GM18868 (cell line): Measurements from ENCODE around the gene EFHC2.
A peak's percentile ranks its signal among the peaks of the same experiment; 100 is the strongest.
"Not testable (repeated sequence)": the region's sequence is repeated elsewhere in the genome, so short reads cannot be mapped to it uniquely, and the experiment has no call there.

ENCODE experiments used
- ATAC-seq: cut with Tn5 transposase; IDR thresholded peaks from one replicate; pipeline ENCODE4 v1.9.1; 2021; ENCODE audit warnings: mild to moderate bottlenecking, moderate library complexity; ENCODE audit not compliant: unreplicated experiment

EFHC2 gene

DNA sequence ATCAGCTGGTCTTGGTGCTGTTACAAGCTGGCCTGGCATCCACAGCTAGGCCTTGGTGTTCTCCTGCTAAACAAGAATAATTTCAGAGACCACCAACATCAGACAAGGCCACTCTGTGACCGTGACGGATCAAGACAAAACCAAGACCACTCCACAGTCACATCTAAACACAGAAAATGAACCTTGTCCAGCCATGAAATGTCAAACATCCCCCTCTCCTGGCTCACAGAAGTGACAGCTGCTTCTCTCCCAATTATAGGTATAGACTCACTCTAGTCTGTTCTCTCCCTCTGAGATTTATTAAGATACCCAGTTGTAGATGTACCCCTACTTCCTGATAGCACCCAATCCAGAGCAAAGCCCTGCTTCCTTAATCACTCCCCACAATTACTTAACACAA, 40.4 kb downstream of the EFHC2 start:
- no peak for ATAC-seq

- ATAC-seq: no peak
Observed at GRCh38 chrX:44299177-44299576, 44.3 kb downstream of the EFHC2 start.

DNA sequence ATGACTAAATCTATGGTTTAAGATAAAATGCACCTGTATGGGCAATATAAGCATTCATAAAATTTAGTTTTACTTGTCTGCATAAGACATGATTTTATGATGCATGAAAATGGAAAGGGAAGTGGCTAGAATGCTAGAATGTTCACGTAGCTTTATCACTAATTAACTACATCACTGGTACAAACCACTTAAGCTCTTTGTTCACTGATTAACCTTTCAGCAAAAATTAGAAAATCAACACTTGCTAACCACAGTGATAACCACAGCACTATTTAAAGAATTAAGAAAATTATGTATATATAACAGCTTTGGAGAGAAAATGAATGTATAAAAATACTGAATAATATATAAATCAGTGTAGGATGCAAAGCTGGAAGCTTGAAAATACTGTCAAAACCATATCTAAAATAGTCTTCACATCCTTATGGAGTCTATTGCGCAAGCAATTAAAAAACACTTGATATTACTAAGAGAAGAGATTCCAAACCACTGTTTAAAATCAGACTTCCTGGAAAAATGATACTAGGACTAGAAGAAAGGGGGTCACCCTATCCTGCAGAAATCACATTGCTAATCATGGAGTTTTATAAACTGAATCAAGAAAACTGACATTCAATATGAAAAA, 51.9 kb downstream of the EFHC2 start:
- no peak for ATAC-seq

DNA sequence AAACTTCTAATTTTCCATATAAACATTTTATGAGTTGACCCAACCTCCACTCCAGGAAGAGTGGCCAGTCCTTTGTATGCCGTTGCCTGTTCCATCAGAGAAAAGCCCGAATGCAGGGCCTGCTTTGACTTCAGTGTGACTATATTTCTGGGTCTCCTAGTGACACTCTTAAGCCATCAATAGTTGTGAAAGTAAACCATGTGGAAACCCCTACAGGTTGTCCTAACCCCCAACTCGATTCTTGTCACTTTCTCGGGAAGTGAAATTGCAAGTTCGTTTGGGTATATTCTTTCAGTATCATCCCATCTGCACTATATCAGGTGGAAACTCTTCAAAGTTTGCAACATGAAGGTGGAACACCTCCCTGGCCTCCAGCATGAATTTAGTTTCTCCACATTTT, 52.8 kb downstream of the EFHC2 start:
- ATAC-seq: no peak

DNA sequence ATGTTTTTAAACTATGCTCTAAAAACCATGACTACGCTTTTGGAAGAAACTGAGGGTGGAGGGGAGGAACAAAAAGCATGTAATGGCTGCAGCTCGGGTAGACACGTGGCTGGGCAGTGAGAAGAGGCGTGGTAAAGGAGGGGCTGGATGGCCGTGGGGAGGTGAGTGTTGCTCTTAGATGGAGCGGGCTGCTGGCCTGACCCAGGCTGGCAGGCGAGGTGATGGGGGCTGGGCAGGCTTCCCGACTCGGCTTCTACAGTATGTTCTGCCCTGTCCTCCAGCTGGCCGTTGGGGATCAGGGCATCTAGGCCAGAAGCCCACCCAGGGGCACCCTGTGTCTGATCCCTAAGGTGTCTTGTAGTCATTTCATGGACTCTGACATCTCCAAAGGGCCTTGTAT, 60.7 kb downstream of the EFHC2 start:
- ATAC-seq: no peak

- no peak for ATAC-seq
Observed at GRCh38 chrX:44280116-44280515, 63.4 kb downstream of the EFHC2 start.

DNA sequence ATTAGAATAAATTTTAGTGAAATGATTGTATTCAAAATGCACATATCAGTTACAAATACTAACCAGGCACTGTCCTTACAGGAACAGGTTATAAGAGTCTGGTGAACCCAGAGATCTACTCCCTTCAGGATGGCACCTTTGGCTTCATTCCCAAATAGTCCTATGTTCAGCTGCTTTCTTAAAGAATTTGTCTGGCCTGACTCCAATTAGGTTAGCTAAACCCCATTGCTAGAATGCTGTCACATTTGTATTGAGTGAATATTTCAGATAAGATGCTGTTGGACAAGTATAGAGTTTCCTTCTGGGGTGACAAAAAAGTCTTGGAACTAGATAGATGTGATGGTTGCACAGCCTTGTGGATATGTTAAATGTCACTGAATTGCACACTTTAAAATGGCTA, 69.4 kb downstream of the EFHC2 start:
- no peak for ATAC-seq

DNA sequence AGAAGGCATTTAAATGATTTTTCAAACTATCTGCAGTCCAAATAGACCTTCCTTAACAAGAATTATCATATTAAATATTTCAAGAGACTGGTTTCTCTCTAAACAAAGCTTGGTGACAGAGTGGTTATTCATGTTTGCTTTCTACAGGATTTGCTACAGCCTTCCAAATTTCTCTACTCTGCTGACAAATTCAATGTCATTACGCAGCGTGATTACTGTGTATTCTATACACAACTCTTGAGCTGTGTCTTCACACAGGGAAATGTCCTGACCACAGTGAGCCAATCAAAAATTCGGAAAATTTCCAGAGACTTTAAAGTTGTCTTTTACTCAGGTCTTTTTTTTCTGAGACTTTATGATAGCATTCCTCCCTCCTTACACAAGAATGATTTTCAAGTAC, 75.6 kb downstream of the EFHC2 start:
- no peak for ATAC-seq

- ATAC-seq: no peak
Observed at GRCh38 chrX:44267116-44267515, 76.4 kb downstream of the EFHC2 start.

DNA sequence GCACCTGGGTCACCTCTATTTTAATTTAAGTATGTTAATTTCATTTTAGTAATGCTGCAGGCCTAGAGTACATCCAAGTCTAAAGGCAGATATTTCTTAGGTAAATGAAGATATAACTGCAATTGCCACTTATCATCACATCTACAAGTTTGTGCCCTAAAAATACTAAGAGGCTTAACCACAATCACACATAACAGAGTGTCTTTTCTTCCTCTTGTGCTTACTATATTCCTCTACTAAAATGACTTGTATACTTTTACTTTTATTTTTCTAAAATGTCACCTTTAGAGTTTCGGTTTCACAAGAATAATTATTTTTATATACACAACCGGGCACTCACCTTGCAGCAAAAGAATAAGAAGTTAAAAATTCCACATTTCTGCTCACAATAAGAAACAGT, 77.9 kb downstream of the EFHC2 start:
- ATAC-seq: peak; percentile 70

- ATAC-seq: no peak
Observed at GRCh38 chrX:44264936-44265335, 78.5 kb downstream of the EFHC2 start.

GRCh38 chrX:44261286-44261685, 82.2 kb downstream of the EFHC2 start:
- no peak for ATAC-seq

DNA sequence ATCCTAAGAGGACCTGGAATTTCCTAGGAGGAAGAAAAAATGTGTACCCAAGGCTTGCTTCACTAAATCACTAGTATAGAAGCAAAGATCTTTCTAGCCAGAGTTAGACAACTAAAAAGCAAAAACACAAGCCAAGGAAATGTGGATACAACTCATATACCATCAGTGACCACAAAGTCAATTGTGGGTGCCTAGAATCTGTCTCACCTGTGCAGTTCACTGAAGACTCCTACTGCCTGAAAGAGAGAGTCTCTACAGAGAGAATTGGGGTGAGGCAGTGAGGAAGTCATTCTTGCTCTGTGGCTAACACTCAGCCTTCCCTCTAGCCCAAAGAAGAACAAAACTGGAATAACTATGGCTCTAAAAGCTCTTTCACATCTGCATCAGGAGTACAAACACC, 82.9 kb downstream of the EFHC2 start:
- no peak for ATAC-seq

DNA sequence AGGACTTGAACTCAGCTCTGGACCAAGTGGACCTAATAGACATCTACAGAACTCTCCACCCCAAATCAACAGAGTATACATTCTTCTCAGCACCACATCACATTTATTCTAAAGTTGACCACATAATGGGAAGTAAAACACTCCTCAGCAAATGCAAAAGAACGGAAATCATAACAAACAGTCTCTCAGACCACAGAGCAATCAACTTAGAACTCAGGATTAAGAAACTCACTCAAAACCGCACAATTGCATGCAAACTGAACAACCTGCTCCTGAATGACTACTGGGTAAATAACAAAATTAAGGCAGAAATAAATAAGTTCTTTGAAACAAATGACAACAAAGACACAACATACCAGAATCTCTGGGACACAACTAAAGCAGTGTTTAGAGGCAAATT, 87.7 kb downstream of the EFHC2 start:
- ATAC-seq: not testable (repeated sequence)

GRCh38 chrX:44253575-44253942, 89.9 kb downstream of the EFHC2 start:
- peak; percentile 38 for ATAC-seq

GRCh38 chrX:44252688-44253574, 90.5 kb downstream of the EFHC2 start:
- peak; percentile 99 for ATAC-seq

- no peak for ATAC-seq
Observed at GRCh38 chrX:44247468-44247867, 96.0 kb downstream of the EFHC2 start.

- ATAC-seq: no peak
Observed at GRCh38 chrX:44246826-44247225, 96.6 kb downstream of the EFHC2 start.

GRCh38 chrX:44245733-44246132, 97.7 kb downstream of the EFHC2 start:
- no peak for ATAC-seq

- ATAC-seq: peak; percentile 46
Observed at GRCh38 chrX:44244008-44244407, 99.5 kb downstream of the EFHC2 start.

GRCh38 chrX:44241546-44241945, 101.9 kb downstream of the EFHC2 start:
- ATAC-seq: no peak

DNA sequence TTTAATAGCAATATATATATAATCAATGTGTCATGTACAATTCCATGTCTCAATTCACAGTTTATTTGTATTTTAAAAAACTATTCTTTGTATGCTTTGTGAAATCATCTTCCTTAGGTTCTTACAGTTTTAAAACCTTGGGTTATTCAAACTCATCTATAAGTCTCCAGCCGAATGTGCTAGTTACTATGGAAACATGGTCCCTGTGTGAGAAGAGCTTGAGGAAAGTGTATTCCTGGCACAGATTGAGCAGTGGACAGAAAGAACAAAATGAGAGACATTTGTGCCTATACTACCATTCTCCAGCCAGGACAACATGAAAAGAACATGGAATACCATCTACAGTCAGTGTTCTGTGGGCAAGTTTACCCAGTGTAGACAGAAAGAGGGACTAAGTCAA, 103.4 kb downstream of the EFHC2 start:
- ATAC-seq: no peak

DNA sequence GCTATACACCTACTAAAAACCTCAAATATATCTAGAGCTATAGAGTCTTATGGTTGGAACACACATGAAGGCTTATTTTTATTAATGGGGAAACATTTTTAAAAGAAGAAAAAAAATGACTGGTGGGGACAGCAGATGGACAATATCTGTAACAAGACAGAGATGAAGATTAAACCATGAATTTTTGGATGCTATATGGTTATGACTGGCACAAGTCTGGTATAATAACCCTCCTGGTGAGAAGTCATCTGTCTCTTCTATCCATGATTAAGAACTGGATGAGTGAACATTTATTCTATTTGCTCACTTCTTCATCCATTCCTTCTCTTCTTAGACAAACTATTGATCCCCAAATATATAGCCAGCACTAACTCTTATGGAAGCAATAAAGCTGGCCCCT, 104.4 kb downstream of the EFHC2 start:
- no peak for ATAC-seq
